Ascending aorta (tissue), 2 donors: Measurements from ENCODE around the gene RBBP8NL. TPM values are rescaled to one million over a fixed set of nuclear protein-coding genes. Genes with fewer than 3 reads are reported as not detected.

Source experiments
- DNase-seq, 2 donors: peaks; one replicate each; pipeline ENCODE4 v3.0.0-alpha.2; 2019; ENCODE audit warnings: low spot score in 2 of 2
- H3K27ac ChIP-seq, 2 donors: fragments of 200-600 bp; sonication (generic); one replicate each; pipeline ENCODE4 v1.5.1; 2016 to 2017; ENCODE audit warnings: mild to moderate bottlenecking in 1 of 2
- H3K27me3 ChIP-seq: fragments of 200-600 bp; sonication (generic); one replicate; pipeline ENCODE4 v1.5.1; 2017
- H3K36me3 ChIP-seq, 2 donors: fragments of 200-600 bp; sonication (generic); one replicate each; pipeline ENCODE4 v1.5.1; 2016
- H3K4me1 ChIP-seq, 2 donors: fragments of 200-600 bp; sonication (generic); one replicate each; pipeline ENCODE4 v1.5.1; 2016 to 2017; ENCODE audit warnings: mild to moderate bottlenecking in 1 of 2
- H3K4me3 ChIP-seq, 2 donors: fragments of 200-600 bp; sonication (generic); one replicate each; pipeline ENCODE4 v1.5.1; 2016 to 2017; ENCODE audit warnings: mild to moderate bottlenecking in 1 of 2
- H3K9me3 ChIP-seq, 2 donors: fragments of 200-600 bp; sonication (generic); one replicate each; pipeline ENCODE4 v1.5.1; 2016
- CTCF ChIP-seq, 3 experiments: fragments of 200-600 bp in 2 of 3; fragments of 450-650 bp in 1 of 3; sonication (generic) in 2 of 3; IDR thresholded peaks; one replicate each; pipeline ENCODE4 v1.5.1; 2016 to 2019; ENCODE audit warnings: antibody characterized with exemption in 3 of 3, mild to moderate bottlenecking in 1 of 3, moderate library complexity in 1 of 3
- intact Hi-C: fragments of 100-400 bp; cut with DNase I; formaldehyde crosslinking; loops from one replicate; pipeline ENCODE4 v1.15.1; 2023
- total RNA-seq: library from RNA; depleted of rRNA; stranded (reverse); fragments of >200 nt; gene quantifications from one replicate; pipeline ENCODE4 v1.1.0, GENCODE V29; 2016

The RBBP8NL gene
- total RNA-seq, 1 donor from 2014 or later: not detected

- intact Hi-C loops: no loop called here
- Histone ChIP-seq H3K27ac (no peak overlapping the region), H3K36me3 (peaks cover 25 to 46% of the 10 kb centered on the region in 2 donors), H3K27me3 (no peaks in the 10 kb centered on the region), H3K9me3 (no peaks in the 10 kb centered on the region), H3K4me3 (no peak overlapping the region), H3K4me1 (no peaks in the 10 kb centered on the region)
- TF ChIP-seq CTCF (IDR thresholded peaks at IDR 0.05): no peak
- DNase-seq: no peak
Observed at GRCh38 chr20:62394248-62395245, 32.8 kb downstream of the RBBP8NL start.

- peaks cover 25 to 50% of the 10 kb centered on the region in 2 donors for H3K36me3 ChIP-seq
- TF ChIP-seq CTCF (IDR thresholded peaks at IDR 0.05): no peak
- intact Hi-C loops: no loop called here
- no peak overlapping the region for H3K4me3 ChIP-seq
- no peak for DNase-seq
- no peaks in the 10 kb centered on the region for H3K4me1 ChIP-seq
- H3K27ac ChIP-seq: no peak overlapping the region
- no peaks in the 10 kb centered on the region for H3K9me3 ChIP-seq
- H3K27me3 ChIP-seq: no peaks in the 10 kb centered on the region
Observed at GRCh38 chr20:62393830-62394229, 33.5 kb downstream of the RBBP8NL start.

- H3K36me3 ChIP-seq: peaks cover 27 to 53% of the 10 kb centered on the region in 2 donors
- no peaks in the 10 kb centered on the region for H3K9me3 ChIP-seq
- TF ChIP-seq CTCF (IDR thresholded peaks at IDR 0.05): no peak
- no peak overlapping the region for H3K27ac ChIP-seq
- intact Hi-C loops: no loop called here
- H3K4me1 ChIP-seq: no peaks in the 10 kb centered on the region
- DNase-seq: no peak
- H3K27me3 ChIP-seq: no peaks in the 10 kb centered on the region
- no peak overlapping the region for H3K4me3 ChIP-seq
Observed at GRCh38 chr20:62393335-62393665, 34.0 kb downstream of the RBBP8NL start.

GRCh38 chr20:62392621-62393334 lies 34.6 kb downstream of the RBBP8NL start:
- H3K27me3 ChIP-seq: no peaks in the 10 kb centered on the region
- peaks cover 4% of the 10 kb centered on the region in 2 donors for H3K4me1 ChIP-seq
- no peak for DNase-seq
- intact Hi-C loops: no loop called here
- no peaks in the 10 kb centered on the region for H3K9me3 ChIP-seq
- H3K27ac ChIP-seq: no peak overlapping the region
- peaks cover 27 to 58% of the 10 kb centered on the region in 2 donors for H3K36me3 ChIP-seq
- no peak overlapping the region for H3K4me3 ChIP-seq
- no peak for TF ChIP-seq CTCF (IDR thresholded peaks at IDR 0.05)

- TF ChIP-seq CTCF (IDR thresholded peaks at IDR 0.05): no peak
- DNase-seq: no peak
- Histone ChIP-seq H3K4me1 (peaks cover 7 to 9% of the 10 kb centered on the region in 2 donors), H3K4me3 (no peak overlapping the region), H3K27ac (no peak overlapping the region), H3K9me3 (no peaks in the 10 kb centered on the region), H3K27me3 (no peaks in the 10 kb centered on the region), H3K36me3 (peaks cover 27 to 58% of the 10 kb centered on the region in 2 donors)
- intact Hi-C loops: no loop called here
Observed at GRCh38 chr20:62392077-62392418, 35.3 kb downstream of the RBBP8NL start.
